Stimulated activated CD4-positive, alpha-beta T cell treated with anti-CD3 and anti-CD28 coated beads, Interleukin-2, amount 100 ng/mL, for 48 hours (primary cell): Measurements from ENCODE around the gene CST9L.

Experiments
- DNase-seq, 2 donors: peaks; one replicate each; pipeline ENCODE4 v3.0.0-alpha.2; 2020

CST9L gene

DNA sequence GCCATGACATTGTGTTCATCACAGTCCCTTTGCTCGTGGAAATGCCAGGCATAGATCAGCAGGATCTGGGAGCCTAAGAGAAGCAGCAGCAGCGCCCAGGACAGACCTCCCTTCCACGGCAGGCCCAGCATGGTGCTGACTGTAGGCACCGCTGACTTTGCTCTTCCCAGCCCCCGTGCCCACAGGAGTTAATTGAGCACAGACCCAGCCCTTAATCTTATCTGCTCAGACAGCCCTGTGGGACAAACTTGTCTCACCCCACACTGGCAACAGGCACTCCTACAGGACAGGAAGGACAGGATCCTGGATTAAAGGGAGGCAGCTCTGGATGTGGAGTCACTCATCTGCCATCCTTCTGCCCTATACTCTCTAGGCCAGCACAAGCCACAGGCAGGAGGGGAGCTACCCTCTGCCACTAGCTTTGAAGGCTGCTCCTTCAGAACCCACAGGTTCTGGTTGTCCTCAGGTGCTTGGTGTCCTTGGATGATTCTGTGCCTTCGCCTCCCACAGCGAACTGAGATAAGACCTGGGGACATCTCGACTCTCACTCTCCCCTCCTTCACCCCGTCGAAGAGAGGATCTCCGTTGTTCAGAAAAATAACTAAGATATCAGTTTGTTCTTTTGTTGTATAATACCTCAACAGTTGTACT, at the start of gene CST9L:
Gene CST9L (minus strand): TSS at position 165 of the 651 bp plus-strand sequence. CDS start 34 bp downstream, at position 131.
- DNase-seq: no peak

DNA sequence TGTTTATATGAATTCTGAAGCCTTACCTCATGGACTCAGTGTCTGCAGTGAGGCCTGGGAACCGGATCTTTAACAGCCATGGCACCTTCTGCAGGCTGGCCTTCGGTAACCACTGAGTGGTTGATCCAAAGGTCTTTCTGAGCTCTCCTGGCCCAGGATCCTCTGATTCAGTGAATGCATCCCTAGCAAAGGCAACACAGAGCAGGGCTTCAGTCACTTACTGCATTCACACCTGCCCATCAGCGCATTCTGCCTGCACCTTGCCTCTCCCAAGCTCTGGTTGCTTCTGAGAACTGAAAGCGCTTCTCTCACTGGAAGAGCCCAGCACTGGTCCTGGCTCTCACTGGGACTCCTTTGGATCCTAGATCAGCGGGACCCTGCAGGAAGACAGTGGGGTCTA, 45.9 kb upstream of the CST9L start:
- DNase-seq: no peak

DNA sequence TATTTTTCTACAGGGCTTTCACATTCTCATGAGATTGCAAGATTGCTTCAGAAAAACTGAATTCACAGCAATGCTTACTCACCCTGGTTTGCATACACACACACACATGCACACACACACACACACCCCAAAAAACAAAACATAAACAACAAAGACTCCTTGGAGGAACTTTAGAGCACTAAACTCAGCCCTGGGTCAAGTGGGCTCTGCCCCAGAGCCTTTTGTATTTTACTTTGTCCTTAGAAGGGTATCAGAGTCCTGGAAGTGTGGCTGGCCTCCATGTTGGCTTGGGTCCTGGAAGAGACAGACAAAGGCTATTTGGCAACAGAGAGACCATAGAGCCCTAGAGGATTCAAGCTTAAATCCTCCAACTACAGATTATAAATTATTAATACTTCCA, 45.4 kb upstream of the CST9L start:
- no peak for DNase-seq

- DNase-seq: no peak
Observed at GRCh38 chr20:23612396-23612795, 44.1 kb upstream of the CST9L start.

DNA sequence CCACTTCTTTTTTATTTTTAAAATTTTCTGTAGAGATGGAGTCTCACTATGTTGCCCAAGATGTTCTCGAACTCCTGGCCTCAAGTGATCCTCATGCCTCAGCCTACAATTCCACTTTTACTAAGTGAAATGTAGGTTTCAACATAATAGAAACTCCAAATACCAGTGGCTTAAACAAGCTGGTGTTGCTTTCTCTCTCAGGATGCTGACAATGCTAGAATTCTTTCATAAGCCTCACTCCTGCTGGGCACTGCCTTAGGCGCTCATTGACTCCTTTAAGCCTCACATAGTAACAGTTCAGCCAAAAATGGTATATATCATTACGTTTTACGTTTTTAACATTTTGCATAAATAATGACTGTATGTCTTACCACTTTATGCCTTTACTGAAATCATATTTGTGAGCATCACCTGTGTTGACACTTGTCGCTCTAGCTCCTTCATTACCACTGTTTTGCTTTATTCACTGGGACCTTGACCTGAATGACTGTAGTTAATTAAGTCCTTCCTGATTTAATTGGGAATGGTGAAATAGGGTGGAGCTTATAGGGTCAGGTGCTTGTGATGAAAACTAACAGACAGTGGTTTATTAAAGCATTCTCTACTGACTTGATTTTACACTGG, 41.3 kb upstream of the CST9L start:
- DNase-seq: no peak

DNA sequence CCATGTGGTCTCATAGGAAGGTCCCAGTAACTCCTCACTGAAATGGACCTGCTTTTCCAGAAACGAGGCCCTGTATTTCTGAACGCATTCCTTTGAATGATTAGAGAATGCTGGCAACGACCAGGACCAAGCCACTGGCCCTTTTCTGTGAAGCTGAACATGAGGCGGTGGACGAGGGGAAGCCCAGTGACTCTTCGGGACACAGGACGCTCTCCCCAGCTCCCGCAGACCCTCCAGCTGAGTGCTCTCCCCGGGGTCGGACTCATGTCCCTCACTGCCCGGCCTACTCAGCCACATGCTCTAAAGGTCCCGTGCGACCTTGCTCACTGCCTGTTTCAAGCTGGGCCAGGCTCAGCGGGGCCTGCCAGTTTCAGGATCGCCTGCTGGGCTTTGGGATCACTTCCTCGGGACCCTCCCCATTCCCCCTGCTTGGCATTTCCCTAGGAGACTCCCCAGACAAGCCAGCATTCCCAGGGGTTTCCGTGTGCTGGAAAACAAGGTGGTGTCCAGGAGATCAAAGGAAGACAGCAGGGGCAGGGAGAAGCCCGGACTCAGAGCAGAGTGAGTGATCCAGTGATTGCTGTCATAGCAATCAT, 40.1 kb upstream of the CST9L start:
- DNase-seq: no peak

DNA sequence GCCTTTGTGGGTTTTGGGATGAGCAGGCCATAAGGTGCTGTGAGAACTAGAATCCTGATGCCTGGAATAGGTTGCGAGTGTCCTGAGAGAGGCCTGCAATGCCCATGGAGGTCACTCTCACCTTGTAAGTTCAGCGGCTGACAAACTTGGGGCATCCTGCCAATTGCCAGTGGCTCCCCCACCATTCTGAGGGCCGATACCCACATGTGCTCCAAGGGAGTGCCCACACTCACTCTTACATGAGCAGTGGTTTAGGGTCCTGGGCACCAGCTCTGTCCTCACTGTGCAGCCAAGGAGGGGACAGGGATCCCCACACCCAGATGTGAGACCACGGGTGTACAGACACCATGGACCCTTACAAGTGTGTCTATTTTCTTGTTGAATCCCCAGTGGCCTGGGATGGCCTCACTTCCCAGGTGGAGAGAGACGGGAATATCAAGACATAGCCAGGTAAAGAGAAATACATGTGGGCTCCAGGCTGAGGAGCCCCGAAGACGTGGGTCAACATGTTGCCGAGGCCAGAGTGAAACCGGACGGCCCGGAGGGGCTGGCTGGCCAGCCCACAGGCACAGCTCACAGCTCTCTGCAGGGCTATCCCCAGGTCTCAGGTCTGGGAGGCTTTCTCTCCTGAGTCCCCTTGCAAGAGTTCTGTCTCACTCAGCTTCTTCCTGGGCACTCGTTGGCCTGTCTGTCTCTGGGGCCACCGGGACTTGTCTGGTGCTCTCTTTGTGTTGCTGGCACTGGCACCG, 39.4 kb upstream of the CST9L start:
- DNase-seq: no peak

DNA sequence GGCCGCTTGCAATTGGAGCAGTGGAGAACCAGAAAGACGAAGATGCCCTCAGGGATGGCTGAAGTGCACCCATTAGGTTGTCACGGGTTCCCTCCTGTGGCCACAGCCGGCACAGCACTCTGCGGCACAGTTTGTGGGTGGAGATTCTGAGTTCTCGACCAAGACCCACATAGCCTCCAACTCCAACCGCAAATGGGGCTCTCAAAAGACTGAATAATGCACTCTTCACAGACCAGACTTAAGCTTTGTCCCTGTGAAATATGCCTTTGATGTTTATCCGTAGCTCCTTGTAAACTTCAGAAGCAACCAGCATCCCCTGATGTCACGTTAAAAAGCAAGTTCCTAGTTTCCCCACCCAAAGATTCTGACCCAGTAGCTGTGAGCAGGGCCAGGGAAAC, 38.4 kb upstream of the CST9L start:
- peak; percentile 66 to 68 for DNase-seq

DNA sequence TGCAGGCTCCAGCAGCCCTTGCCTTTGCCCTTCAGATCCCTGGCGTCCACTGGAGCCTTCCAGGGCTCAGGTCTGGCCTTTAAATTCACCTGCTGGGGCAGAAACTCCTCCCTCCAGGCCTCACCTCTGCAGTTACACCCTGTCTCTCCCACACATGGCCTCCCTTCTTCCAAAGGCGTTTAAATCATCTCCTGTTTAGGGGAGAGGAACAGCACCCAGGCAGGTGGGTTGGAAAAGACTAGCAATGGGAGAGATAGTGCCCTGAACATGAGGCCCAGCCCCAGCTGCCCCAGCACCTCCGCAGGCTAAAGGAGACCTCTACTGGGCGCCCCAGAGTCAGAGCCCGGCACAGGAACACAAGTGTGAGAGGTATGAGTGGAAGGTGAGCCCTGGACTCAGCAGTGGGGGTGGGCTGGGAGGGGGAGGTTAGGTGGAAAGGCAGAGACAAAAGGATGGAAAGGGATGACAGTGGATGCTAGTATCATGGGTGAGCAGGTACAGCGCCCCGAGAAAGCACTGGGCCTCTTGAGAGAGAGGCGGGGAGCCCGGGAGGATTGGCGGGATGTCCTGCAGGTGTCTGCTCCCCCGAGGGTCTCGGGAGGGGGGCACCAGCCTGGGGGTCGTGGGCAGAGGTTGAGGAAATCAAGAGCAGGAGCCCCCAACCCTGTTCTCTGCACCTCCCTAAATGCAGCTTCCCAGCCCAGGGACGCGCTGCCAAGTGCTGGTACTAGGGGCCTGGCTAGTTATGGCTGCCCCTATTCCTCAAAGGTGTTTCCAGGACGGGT, 37.8 kb upstream of the CST9L start, which contains the start of gene CST9:
Gene CST9 (minus strand): TSS at position 51 of the 785 bp plus-strand sequence. CDS start 53 bp downstream, outside the sequence.
- DNase-seq: no peak

DNA sequence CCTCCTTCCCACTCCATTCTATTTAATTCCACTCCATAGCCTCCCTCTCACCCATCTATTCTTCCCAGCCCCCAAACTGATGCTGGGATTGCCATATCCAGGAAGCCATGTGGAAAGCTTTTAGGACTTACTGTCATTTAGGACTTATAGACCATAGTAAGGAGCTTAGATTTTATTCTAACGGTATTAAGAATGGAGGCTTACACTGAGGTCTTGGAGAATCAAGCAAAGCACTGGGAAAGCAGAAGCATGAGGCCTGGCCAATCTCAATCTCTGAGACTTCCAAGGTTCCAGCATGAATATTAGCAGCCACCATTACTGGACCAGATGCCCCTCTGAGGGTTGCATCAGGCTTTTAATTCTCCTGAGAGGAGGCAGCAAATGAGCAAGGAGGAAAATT, 36.0 kb upstream of the CST9L start:
- DNase-seq: no peak

GRCh38 chr20:23603321-23603720, 35.0 kb upstream of the CST9L start:
- DNase-seq: no peak

DNA sequence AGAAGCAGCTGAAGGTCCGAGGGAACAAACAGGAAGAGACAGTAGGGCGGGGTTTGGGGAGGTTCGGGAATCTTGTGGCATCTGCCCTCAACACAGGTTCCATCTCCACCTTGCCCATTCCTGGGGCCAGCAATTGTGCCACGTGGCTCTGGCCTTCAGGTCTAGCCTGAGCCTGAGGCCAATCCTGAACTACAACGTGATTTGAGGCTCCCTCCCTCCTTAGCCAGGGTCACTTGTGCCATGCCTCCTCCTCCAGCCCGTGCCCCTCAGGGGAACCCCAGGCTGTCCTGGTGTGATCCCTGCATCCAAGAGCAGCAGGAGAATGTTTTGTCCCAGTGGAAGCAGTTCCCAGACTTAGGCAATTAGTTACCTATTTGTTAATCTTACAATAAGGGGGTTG, 34.4 kb upstream of the CST9L start:
- DNase-seq: no peak

- DNase-seq: no peak
Observed at GRCh38 chr20:23602241-23602640, 34.0 kb upstream of the CST9L start.

DNA sequence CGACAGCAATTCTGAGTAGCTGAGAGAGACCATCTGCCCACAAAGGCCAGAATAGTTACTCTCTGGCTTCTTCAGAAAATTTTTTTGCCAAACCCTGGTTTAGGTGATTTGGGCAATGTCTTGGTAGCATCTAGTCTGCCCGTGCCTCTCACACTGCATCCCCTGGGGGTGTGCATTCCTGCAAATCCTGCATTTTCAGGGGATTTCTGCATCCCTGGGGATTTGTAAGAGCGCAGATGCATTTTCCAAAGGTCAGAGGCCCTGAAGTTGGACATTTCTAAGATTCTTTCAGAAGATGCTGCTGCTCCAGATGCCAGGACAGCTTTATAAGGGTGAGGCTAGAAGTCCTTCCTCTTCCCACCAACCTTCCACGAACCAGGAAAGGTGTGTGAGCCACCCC, 33.4 kb upstream of the CST9L start:
- DNase-seq: no peak

- no peak for DNase-seq
Observed at GRCh38 chr20:23598481-23598880, 30.2 kb upstream of the CST9L start.

GRCh38 chr20:23596579-23597250, 28.4 kb upstream of the CST9L start:
- DNase-seq: no peak

DNA sequence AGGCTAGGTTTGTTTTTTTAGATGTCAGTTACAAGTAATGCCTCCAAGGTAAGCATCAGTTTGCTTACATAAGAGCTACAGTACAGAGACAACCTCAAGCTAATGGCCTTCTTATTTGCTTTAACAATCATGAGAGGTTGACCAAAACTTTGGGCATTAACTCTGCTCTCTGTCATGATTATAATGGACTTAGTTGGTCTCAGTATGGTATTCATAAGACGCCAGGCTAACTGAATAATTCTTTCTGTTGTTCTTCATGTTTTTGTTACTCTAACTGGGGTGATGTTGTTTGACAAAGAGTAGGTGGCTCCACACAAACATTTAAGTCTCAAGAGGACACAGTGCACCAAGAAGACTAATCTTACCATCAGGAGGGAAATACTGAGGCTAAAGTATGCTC, 27.7 kb upstream of the CST9L start:
- no peak for DNase-seq

DNA sequence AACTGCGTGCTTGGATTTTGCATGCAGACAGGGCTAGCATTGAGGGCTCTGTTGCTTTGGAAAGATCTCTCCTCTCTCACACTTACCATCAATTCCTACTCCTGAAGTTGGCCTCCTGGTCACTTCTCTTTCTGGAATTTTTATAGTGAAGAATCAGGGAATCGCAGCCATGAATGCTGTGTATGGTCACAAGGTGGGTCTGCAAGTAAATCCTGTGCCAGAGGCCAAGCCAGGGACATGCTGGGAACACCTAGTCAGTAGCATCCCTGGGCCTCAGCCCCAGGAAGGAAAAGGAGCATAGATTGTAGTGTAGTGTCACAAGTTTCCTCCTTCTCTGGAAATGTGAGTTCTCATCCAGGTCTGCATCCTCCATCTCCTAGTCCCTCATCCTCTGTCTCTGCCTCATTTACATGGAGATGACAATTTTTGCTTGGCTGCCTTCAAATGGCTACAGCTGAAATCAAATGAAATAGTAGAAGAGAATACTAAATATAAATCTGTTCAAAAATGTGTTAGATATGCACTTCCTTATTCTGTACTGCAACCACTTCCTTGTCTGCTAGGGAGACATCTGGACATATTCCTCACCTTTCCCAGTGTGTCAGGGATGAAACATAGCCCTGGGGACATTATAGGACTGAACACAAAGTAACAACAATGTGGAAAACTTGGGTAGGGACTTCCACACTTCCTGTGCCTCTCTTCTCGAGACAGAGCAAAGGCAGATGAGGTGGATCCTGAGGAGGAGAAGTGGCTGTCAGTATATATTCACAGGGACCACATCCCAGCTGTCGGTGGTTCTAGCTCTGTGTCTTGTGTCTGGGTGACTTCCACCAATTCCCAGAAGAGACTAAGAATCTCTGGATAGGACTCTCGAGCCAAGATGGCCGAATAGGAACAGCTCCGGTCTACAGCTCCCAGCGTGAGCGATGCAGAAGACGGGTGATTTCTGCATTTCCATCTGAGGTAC, 20.4 kb upstream of the CST9L start:
- no peak for DNase-seq

DNA sequence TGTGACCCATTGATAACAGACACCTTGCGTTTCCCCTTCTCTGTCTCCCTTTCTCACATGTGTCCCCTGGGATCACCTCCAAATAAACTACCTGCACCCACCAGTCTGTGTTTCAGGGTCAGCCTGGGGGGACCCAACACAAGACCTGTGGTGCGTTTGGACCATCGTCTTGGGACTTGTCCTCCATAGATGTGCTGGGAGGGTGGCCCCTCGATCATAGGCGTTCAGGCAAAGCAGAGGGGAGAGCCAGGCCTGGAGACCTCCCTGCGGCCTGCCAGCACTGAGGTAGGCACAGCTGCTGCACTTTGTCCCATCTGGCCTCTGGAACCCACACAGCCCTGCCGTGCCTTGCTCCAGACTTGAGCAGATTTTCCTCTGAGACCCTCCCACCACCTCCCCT, 19.3 kb upstream of the CST9L start:
- no peak for DNase-seq

DNA sequence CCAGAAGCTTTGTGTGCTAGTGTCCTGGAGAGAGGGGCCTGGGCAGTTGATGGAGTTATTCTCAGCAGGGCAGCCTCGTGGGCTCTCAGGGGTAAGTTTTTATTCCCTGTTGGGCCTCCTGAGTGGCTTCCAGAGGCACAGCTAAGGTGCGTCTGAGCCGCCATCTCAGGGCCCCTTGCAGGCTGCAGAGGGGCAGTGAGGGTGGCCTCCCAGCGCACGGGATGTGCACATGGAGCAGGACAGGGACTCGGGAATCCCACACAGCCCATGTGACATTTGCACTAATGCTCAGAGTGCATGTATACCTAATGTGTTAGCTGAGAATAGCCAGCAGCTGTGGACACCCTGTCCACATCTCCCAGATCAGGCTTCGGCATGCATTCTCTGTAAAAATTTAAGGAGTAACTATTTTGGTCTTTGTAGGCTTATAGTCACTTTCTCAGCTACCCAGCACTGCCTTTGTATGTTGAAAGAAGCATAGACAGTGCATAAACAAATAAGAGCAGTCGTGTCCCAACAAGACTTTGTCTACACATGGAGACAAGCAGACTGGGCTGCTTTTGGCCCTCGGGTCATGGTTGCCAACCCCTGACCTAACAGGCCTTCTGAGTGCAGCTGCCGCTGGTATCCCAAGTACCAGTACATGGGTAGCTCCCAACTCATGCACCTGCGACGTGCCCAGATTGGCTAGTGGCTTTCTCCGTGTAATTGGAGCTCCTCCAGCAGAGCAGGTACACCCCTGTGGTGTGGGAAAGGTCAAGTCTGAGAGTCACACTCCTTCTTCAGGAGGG, 18.6 kb upstream of the CST9L start:
- no peak for DNase-seq
